ENCODE results near the gene CYTH3.
"Not testable (repeated sequence)": the region's sequence is repeated elsewhere in the genome, so short reads cannot be mapped to it uniquely, and the experiment has no call there.

Gene CYTH3

GRCh38 chr7:6293202-6293601 is 20.8 kb upstream of the CYTH3 start:
- Histone ChIP-seq H3K4me3 (ENCODE audit: low read length) (no peak overlapping the region), H3K9ac (ENCODE audit: low read length) (no peak overlapping the region), H3K36me3 (ENCODE audit: control insufficient read depth, insufficient read depth, low read length) (no peaks in the 10 kb centered on the region), H3K27me3 (ENCODE audit: control insufficient read depth, insufficient read depth, low read length) (no peaks in the 10 kb centered on the region), H3K27ac (ENCODE audit: low read depth, low read length) (no peak overlapping the region), H3K4me1 (ENCODE audit: control insufficient read depth, insufficient read depth, low read length) (no peaks in the 10 kb centered on the region)

- H3K27me3 ChIP-seq (ENCODE audit: control insufficient read depth, insufficient read depth, low read length); H3K9ac ChIP-seq (ENCODE audit: low read length); H3K36me3 ChIP-seq (ENCODE audit: control insufficient read depth, insufficient read depth, low read length); H3K4me1 ChIP-seq (ENCODE audit: control insufficient read depth, insufficient read depth, low read length); H3K27ac ChIP-seq (ENCODE audit: low read depth, low read length); H3K4me3 ChIP-seq (ENCODE audit: low read length): not testable (repeated sequence)
Observed at GRCh38 chr7:6291941-6292340, 19.5 kb upstream of the CYTH3 start.

DNA sequence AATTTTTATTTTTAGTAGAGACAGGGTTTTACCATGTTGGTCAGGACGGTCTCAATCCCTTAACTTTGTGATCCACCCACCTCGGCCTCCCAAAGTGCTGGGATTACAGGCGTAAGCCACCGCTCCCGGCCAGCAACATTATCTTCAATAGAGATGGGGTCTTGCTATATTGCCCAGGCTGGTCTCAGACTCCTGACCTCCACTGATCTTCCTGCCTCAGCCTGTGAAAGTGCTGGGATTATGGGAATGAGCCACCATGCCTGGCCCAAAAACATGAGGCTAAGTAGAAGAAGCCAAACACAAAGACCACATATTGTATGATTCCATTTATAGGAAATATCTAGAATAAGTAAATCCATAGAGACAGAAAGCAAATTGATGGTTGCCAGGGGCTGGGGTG is 19.1 kb upstream of the CYTH3 start:
- H3K4me1 ChIP-seq (ENCODE audit: control insufficient read depth, insufficient read depth, low read length): no peaks in the 10 kb centered on the region
- H3K9ac ChIP-seq (ENCODE audit: low read length): no peak overlapping the region
- H3K4me3 ChIP-seq (ENCODE audit: low read length): no peak overlapping the region
- H3K27me3 ChIP-seq (ENCODE audit: control insufficient read depth, insufficient read depth, low read length): no peaks in the 10 kb centered on the region
- H3K36me3 ChIP-seq (ENCODE audit: control insufficient read depth, insufficient read depth, low read length): no peaks in the 10 kb centered on the region
- H3K27ac ChIP-seq (ENCODE audit: low read depth, low read length): no peak overlapping the region

GRCh38 chr7:6290319-6290741 is 17.9 kb upstream of the CYTH3 start:
- Histone ChIP-seq H3K4me3 (ENCODE audit: low read length) (no peak overlapping the region), H3K9ac (ENCODE audit: low read length) (no peak overlapping the region), H3K27me3 (ENCODE audit: control insufficient read depth, insufficient read depth, low read length) (no peaks in the 10 kb centered on the region), H3K36me3 (ENCODE audit: control insufficient read depth, insufficient read depth, low read length) (no peaks in the 10 kb centered on the region), H3K4me1 (ENCODE audit: control insufficient read depth, insufficient read depth, low read length) (no peaks in the 10 kb centered on the region), H3K27ac (ENCODE audit: low read depth, low read length) (no peak overlapping the region)

- H3K9ac ChIP-seq (ENCODE audit: low read length): no peak overlapping the region
- no peaks in the 10 kb centered on the region for H3K4me1 ChIP-seq (ENCODE audit: control insufficient read depth, insufficient read depth, low read length)
- H3K36me3 ChIP-seq (ENCODE audit: control insufficient read depth, insufficient read depth, low read length): no peaks in the 10 kb centered on the region
- no peak overlapping the region for H3K27ac ChIP-seq (ENCODE audit: low read depth, low read length)
- H3K4me3 ChIP-seq (ENCODE audit: low read length): no peak overlapping the region
- no peaks in the 10 kb centered on the region for H3K27me3 ChIP-seq (ENCODE audit: control insufficient read depth, insufficient read depth, low read length)
Observed at GRCh38 chr7:6288270-6288860, 15.9 kb upstream of the CYTH3 start.

DNA sequence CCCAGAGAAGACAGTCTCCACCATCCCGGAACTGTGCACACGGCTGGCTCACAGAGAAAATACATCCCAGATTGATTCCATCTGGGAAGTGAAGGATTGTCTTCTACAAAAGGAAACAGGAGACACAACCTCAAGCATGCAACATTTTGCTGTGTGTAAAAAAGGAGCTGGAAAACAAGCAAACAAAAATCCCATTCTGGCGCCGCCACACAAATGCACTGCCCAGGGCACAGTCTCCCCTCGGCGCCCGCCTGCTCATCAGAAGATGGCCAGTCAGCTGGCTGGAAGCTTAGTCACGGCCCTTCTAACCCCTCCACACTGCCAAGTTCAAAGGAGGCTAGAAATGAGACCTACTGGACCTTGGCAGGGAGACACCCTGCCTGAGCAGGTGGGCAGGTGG is 14.1 kb upstream of the CYTH3 start:
- H3K4me1 ChIP-seq (ENCODE audit: control insufficient read depth, insufficient read depth, low read length): no peaks in the 10 kb centered on the region
- H3K9ac ChIP-seq (ENCODE audit: low read length): no peak overlapping the region
- no peaks in the 10 kb centered on the region for H3K27me3 ChIP-seq (ENCODE audit: control insufficient read depth, insufficient read depth, low read length)
- H3K36me3 ChIP-seq (ENCODE audit: control insufficient read depth, insufficient read depth, low read length): no peaks in the 10 kb centered on the region
- no peak overlapping the region for H3K27ac ChIP-seq (ENCODE audit: low read depth, low read length)
- H3K4me3 ChIP-seq (ENCODE audit: low read length): no peak overlapping the region

GRCh38 chr7:6284461-6285360 is 12.3 kb upstream of the CYTH3 start:
- no peaks in the 10 kb centered on the region for H3K36me3 ChIP-seq (ENCODE audit: control insufficient read depth, insufficient read depth, low read length)

GRCh38 chr7:6284055-6284400 is 11.6 kb upstream of the CYTH3 start:
- no peak overlapping the region for H3K9ac ChIP-seq (ENCODE audit: low read length)
- no peak overlapping the region for H3K4me3 ChIP-seq (ENCODE audit: low read length)
- no peak overlapping the region for H3K27ac ChIP-seq (ENCODE audit: low read depth, low read length)
- no peaks in the 10 kb centered on the region for H3K4me1 ChIP-seq (ENCODE audit: control insufficient read depth, insufficient read depth, low read length)
- no peaks in the 10 kb centered on the region for H3K27me3 ChIP-seq (ENCODE audit: control insufficient read depth, insufficient read depth, low read length)
- no peaks in the 10 kb centered on the region for H3K36me3 ChIP-seq (ENCODE audit: control insufficient read depth, insufficient read depth, low read length)

More at GRCh38 chr7:6284461-6285360, 12.3 kb upstream of the CYTH3 start:
- H3K4me3 ChIP-seq (ENCODE audit: low read length): no peak overlapping the region
- H3K4me1 ChIP-seq (ENCODE audit: control insufficient read depth, insufficient read depth, low read length): no peaks in the 10 kb centered on the region
- no peaks in the 10 kb centered on the region for H3K27me3 ChIP-seq (ENCODE audit: control insufficient read depth, insufficient read depth, low read length)
- H3K9ac ChIP-seq (ENCODE audit: low read length): no peak overlapping the region
- no peak overlapping the region for H3K27ac ChIP-seq (ENCODE audit: low read depth, low read length)

GRCh38 chr7:6283391-6284054 is 11.1 kb upstream of the CYTH3 start:
- H3K9ac ChIP-seq (ENCODE audit: low read length); H3K4me3 ChIP-seq (ENCODE audit: low read length); H3K27ac ChIP-seq (ENCODE audit: low read depth, low read length); H3K27me3 ChIP-seq (ENCODE audit: control insufficient read depth, insufficient read depth, low read length); H3K4me1 ChIP-seq (ENCODE audit: control insufficient read depth, insufficient read depth, low read length); H3K36me3 ChIP-seq (ENCODE audit: control insufficient read depth, insufficient read depth, low read length): not testable (repeated sequence)

DNA sequence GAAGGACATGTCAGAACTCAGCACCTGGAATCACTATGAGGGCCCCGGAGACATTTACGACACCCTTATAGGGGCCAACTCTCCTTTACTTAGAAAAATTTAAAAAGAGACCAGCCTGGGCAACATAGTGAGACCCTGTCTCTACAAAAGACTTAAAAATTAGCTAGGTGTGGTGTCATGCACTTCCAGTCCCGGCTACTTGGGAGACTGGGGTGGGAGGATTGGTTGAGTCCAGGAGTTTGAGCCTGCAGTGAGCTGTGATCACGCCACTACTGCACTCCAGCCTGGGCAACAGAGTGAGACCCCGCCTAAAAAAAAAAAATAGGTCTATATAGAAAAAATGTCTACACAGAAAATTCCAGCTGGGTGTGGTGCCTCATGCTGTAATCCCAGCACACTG is 7.5 kb upstream of the CYTH3 start:
- H3K4me3 ChIP-seq (ENCODE audit: low read length): no peak overlapping the region
- no peaks in the 10 kb centered on the region for H3K27me3 ChIP-seq (ENCODE audit: control insufficient read depth, insufficient read depth, low read length)
- no peaks in the 10 kb centered on the region for H3K36me3 ChIP-seq (ENCODE audit: control insufficient read depth, insufficient read depth, low read length)
- H3K27ac ChIP-seq (ENCODE audit: low read depth, low read length): no peak overlapping the region
- no peaks in the 10 kb centered on the region for H3K4me1 ChIP-seq (ENCODE audit: control insufficient read depth, insufficient read depth, low read length)
- no peak overlapping the region for H3K9ac ChIP-seq (ENCODE audit: low read length)

DNA sequence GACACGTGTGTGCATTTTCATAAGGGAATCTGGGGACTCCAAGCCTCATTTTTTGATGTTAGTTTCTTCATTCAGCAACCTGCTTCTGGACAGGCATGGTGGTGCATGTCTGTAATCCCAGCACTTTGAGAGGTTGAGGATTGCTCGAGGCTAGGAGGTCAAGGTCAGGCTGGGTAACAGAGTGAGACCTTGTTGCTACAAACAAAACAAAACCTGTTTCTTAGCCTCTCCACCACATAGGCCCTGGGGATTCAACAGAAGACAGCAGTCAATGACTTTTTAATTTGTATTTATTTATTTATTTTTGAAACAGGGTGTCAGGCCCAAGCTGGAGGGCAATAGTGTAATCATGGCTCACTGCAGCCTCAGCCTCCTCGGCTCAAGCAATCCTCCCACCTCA is 6.9 kb upstream of the CYTH3 start:
- Histone ChIP-seq H3K27ac (ENCODE audit: low read depth, low read length) (no peak overlapping the region), H3K4me1 (ENCODE audit: control insufficient read depth, insufficient read depth, low read length) (no peaks in the 10 kb centered on the region), H3K36me3 (ENCODE audit: control insufficient read depth, insufficient read depth, low read length) (no peaks in the 10 kb centered on the region), H3K9ac (ENCODE audit: low read length) (no peak overlapping the region), H3K27me3 (ENCODE audit: control insufficient read depth, insufficient read depth, low read length) (no peaks in the 10 kb centered on the region), H3K4me3 (ENCODE audit: low read length) (no peak overlapping the region)

DNA sequence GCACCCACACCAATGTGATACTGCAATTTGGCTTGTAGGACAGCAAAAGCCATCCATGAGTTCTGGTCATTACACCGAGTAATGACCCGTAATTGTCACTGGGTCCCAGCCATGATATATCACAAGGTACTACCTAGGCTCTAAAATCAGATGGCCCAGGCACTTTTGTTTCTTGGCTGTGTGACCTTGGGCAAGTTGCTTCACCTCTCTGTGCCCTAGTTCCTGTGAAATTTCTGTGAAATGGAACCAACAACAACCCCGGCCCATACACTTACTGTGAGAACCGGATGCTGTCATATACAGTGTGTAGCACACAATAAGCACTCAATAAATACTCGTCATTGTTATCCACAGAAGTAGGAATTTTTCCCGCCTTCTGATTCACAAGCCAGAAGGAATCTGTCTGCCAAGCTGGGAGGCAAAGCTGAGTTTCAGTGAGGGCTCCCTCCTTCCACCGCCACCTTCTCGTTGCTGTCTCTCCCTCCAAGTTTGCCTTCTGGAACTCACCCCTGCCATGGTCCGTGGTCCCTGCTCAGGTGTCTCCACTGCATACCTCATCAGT is 6.4 kb upstream of the CYTH3 start:
- Histone ChIP-seq H3K27ac (ENCODE audit: low read depth, low read length) (no peak overlapping the region), H3K36me3 (ENCODE audit: control insufficient read depth, insufficient read depth, low read length) (no peaks in the 10 kb centered on the region), H3K4me3 (ENCODE audit: low read length) (no peak overlapping the region), H3K4me1 (ENCODE audit: control insufficient read depth, insufficient read depth, low read length) (no peaks in the 10 kb centered on the region), H3K27me3 (ENCODE audit: control insufficient read depth, insufficient read depth, low read length) (no peaks in the 10 kb centered on the region), H3K9ac (ENCODE audit: low read length) (no peak overlapping the region)
